Adipose tissue (tissue), 3 donors: Measurements from ENCODE around the gene CMTM1. TPM values are rescaled to one million over a fixed set of nuclear protein-coding genes. Genes with fewer than 3 reads are reported as not detected.
"Not testable (repeated sequence)": the region's sequence is repeated elsewhere in the genome, so short reads cannot be mapped to it uniquely, and the experiment has no call there.

ENCODE experiments used
- H3K27ac ChIP-seq: one replicate; pipeline ENCODE4 v1.5.1; 2013; ENCODE audit warnings: low read depth, low read length
- whole genome bisulfite sequencing, 3 donors: extraction: QIAGEN DNeasy Blood & Tissue Kit; methylation state at CpG; one replicate each; pipeline ENCODE4 v1.1.7; 2013; 5-methylcytosine and 5-hydroxymethylcytosine counted together
- polyA plus RNA-seq, 3 donors: library from polyadenylated mRNA; stranded (reverse); fragments of 200-250 nt; gene quantifications; one replicate each; pipeline ENCODE4 v1.2.3, GENCODE V29; 2013
- donor health status: healthy with polysubstance abuse.
- donor health status: Bipolar disorder and iron deficiency.
- donor health status: healthy.

The CMTM1 gene
- polyA plus RNA-seq, 3 donors, result 0.21 to 0.67 (median 0.45) TPM

GRCh38 chr16:66603537-66604375 lies 37.5 kb downstream of the CMTM1 start:
- 10 to 15% (median 14%) methylated on average over 32 of the region's 32 CpGs for WGBS, 3 donors
- H3K27ac ChIP-seq, result no peak overlapping the region

- 0 to 1% (median 1%) methylated on average over 47 to 94 of the region's 96 CpGs for WGBS, 3 donors
- no peak within 1 kb of the TSS for H3K27ac ChIP-seq
These were observed 38.3 kb downstream of the CMTM1 start, which contains the start of gene CMTM3 for GRCh38 chr16:66604376-66605176. CMTM3 (plus strand) TSS chr16:66604704; CDS start chr16:66604806, 102 bp downstream.

- no peak overlapping the region for H3K27ac ChIP-seq
- WGBS, 3 donors, result 3 to 17% (median 3%) methylated on average over 45 to 61 of the region's 61 CpGs
These were observed 39.1 kb downstream of the CMTM1 start for GRCh38 chr16:66605177-66605978.

GRCh38 chr16:66605979-66606751 lies 39.9 kb downstream of the CMTM1 start:
- H3K27ac ChIP-seq, result no peak overlapping the region
- 46 to 83% (median 47%) methylated on average over 10 of the region's 10 CpGs for WGBS, 3 donors

GRCh38 chr16:66608241-66609138 lies 42.3 kb downstream of the CMTM1 start:
- no peak overlapping the region for H3K27ac ChIP-seq
- 29 to 39% (median 31%) methylated on average over 17 of the region's 17 CpGs for WGBS, 3 donors

- no peak overlapping the region for H3K27ac ChIP-seq
- 70 to 82% (median 80%) methylated on average over 12 of the region's 12 CpGs for WGBS, 3 donors
These were observed 42.9 kb downstream of the CMTM1 start for GRCh38 chr16:66609139-66609510.

- WGBS, 3 donors, result 84 to 90% (median 89%) methylated on average over 13 to 14 of the region's 14 CpGs
- H3K27ac ChIP-seq, result no peak overlapping the region
These were observed 44.0 kb downstream of the CMTM1 start for GRCh38 chr16:66610111-66610820.

- WGBS, 3 donors, result 86 to 96% (median 91%) methylated on average over 8 of the region's 8 CpGs
- H3K27ac ChIP-seq, result not testable (repeated sequence)
These were observed 45.7 kb downstream of the CMTM1 start for GRCh38 chr16:66611911-66612310.

- 44 to 89% (median 81%) methylated on average over 14 of the region's 14 CpGs for WGBS, 3 donors
- no peak overlapping the region for H3K27ac ChIP-seq
These were observed 46.2 kb downstream of the CMTM1 start for GRCh38 chr16:66612422-66612821.

- H3K27ac ChIP-seq, result no peak overlapping the region
- 82 to 89% (median 85%) methylated on average over 12 of the region's 12 CpGs for WGBS, 3 donors
These were observed 48.0 kb downstream of the CMTM1 start for GRCh38 chr16:66614161-66614802.

- no peak overlapping the region for H3K27ac ChIP-seq
- 90 to 97% (median 91%) methylated on average over 4 of the region's 4 CpGs for WGBS, 3 donors
These were observed 49.9 kb downstream of the CMTM1 start for GRCh38 chr16:66616169-66616568.

- 76 to 82% (median 78%) methylated on average over 9 of the region's 9 CpGs for WGBS, 3 donors
- no peak overlapping the region for H3K27ac ChIP-seq
These were observed 50.4 kb downstream of the CMTM1 start for GRCh38 chr16:66616592-66616991.

- 50 to 82% (median 80%) methylated on average over 2 of the region's 2 CpGs for WGBS, 3 donors
- H3K27ac ChIP-seq, result no peak overlapping the region
These were observed 50.8 kb downstream of the CMTM1 start for GRCh38 chr16:66617010-66617434.

- no peak overlapping the region for H3K27ac ChIP-seq
- 43 to 81% (median 74%) methylated on average over 7 of the region's 7 CpGs for WGBS, 3 donors
These were observed 51.5 kb downstream of the CMTM1 start for GRCh38 chr16:66617728-66618127.

GRCh38 chr16:66618588-66619375 lies 52.5 kb downstream of the CMTM1 start:
- WGBS, 3 donors, result 67 to 79% (median 71%) methylated on average over 10 of the region's 10 CpGs
- H3K27ac ChIP-seq, result no peak overlapping the region
